GM03348 (cell line): ENCODE measurements around the gene TREH.
A peak's percentile ranks its signal among the peaks of the same experiment; 100 is the strongest.

Experiments
- DNase-seq: peaks from one replicate; pipeline ENCODE4 v3.0.0; 2012; ENCODE audit warnings: low spot score

TREH gene

DNA sequence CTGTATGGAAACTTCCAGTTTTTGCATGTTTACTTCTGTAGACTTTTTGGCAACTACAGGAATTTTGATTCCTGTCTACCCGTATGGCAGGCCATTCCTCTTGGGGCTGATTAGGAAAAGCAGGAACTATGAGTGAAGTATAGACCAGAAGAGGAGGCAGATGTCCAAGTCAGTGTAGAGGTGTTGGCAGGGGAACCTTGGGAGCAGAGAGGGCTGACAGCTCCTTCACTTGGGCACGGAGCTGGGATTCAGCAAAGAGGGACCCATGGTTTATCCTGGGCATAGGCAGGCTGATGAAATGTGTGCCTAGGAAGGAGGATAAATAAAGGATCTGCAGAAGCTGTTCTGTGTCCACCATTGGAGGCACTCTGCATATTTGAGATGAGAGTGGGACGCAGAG is 33.1 kb downstream of the TREH start:
- no peak for DNase-seq

DNA sequence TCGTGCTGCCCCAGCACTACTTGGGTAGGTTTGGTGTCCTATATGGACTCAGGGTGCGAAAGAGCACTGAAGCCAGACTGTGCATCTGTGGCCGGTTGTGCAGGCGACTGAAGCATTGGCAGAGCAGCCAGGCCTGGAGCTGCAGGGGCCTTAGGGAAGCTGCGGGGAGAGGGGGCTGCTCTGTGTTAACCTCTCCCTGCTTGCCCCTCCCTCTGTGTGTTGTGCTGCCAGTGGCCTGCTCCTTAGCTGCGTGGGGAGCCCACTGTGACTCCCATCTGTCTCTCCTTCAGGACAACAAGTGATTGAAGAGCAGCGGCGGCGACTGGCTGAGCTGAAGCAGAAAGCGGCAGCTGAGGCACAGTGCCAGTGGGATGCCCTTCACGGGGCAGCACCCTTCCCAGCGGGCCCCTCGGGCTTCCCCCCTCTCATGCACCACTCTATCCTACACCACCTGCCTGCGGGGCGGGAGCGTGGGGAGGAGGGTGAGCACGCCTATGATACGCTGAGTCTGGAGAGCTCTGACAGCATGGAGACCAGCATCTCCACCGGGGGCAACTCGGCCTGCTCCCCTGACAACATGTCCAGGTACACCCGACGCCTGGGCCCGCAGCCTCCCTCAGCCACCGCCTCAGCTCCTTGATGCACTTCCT is 34.3 kb downstream of the TREH start:
- no peak for DNase-seq

DNA sequence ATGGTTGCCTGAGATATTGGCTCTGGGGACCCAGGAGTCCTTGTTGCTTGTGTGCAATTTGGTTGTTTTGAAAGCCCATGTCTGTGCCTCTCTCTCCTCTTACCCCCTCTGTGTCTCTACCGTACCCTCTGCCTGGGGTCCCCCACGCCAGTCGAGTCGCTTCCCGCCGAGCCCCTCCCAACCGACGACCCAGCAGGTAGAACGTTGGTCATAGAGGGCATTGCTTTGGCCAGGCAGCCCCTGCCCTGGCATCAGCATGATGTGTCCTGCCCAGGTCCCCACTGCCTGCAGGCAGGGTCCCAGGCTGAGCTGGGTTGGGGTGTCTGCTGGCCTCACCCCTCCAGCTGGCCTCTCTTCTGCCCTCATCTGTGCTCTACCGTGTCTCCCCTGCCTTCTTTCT is 35.0 kb downstream of the TREH start:
- no peak for DNase-seq

DNA sequence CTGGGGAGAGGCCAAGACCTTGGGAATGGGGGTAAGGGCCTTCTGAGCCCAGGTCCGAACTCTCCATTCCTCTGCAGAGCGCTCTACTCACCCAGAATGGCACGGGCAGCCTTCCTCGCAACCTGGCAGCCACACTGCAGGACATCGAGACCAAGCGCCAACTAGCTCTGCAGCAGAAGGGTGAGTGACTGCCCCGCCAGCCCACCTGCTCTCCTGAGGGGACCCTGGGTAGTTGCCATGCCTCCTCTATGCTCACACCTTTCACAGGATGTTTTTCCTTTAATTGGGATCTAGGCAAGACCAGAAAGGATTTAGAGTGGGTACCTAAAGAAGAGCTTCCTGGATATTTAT is 35.5 kb downstream of the TREH start:
- no peak for DNase-seq

DNA sequence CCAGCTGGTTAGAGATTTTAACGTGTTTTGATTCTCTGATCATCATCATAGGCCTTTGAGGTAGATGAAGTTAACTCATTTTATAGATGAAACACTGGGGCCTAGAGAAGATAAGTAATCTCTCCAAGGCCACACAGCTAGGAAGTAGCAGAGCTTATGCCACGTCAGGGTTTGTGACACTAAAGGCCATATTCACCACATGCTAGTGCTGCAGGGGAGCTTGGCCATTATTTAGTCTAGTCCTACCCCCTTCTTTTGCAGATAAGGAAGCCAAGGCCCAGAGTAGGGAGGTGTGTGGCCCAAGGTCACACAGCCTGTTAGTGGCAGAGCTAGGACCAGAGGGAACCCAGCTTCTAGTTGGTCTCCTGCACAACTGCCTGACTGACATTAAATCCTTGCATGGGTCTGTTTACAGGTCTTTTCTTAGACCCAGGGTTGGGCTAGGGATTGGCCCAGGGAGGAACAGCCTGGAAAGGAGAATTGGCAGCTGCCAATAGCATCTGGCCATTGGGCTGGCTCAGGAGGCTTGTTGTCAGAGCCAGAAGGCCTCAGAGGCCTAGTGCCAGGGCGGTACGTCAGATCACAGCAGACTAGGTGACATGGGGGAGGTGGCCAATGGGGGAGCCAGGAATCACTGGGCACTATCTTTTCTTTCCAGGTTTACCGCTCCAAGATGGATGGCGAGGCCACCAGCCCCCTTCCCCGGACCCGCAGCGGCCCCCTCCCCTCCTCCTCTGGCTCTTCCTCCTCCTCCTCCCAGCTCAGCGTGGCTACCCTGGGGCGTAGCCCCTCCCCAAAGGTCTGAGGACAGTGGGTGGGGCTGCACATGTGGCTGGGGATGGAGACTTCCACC is 36.1 kb downstream of the TREH start:
- no peak for DNase-seq

DNA sequence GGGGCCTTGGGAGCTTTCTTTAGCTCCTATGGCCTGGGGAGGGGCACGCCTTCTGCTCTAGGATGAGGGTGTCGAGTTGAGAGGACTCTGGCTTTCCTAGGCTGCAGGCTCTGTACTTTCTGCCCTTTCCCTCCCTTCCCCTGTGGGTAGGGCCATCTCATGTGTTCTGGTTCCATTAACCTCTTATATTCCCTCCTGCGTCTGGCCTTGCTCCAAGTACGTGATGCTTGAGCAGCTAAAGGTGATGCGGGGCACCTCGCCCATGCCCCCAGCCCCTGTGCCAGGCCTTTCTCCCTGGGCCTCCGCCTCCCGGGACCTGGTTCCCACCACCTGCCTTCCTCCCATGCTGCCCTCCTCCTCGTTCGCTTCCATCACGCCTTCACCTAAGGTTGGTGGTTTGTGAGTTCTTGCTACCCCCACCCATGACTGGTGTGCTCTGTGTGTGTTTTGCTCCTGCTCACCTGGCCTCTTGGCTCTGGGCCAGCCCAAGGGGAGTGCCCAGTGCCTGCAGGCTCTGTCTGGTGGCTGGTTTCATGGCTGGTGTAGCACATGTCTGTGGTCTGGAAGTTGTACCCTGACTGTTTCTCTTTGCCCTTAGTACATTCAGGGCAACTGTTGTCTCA is 37.9 kb downstream of the TREH start:
- no peak for DNase-seq

DNA sequence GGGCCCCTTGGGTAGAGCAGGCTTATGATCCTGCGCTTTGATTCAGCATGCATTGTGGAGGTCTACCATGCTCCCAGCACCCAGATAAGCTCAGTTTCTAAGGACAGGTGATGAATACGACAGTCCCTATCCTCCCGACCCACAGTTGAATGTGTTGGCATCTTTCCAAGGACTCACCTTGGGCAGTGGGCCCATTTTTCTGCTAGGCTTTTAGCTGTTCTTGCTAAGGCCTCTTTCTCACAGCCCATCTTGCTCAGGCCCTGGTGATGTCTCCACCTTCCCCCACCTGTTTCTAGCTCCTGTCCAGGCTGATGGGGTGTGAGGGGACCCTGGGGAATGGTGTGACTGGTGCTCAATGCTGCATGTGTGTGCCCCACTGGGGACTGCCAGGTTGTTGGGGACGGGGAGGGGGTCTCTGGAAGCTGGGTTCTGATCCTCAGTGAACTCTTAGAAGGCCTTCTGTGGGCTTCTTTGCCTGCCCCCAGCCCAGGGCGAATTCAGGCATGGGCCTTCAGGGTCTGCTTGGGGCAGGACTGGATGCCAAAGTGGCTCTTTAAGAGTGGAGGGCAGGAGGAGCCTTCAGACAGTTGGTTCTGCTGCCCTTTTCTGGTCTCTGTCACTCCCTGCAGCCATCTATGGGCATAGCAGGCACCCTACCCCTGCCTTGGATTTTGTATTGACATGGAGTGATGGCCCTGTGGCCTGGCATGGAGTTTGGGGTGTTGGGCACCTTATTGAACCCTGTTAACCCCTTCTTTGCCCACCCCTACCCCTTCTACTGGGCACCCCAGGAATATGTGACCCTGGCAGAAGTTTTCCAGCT is 38.9 kb downstream of the TREH start:
- no peak for DNase-seq

DNA sequence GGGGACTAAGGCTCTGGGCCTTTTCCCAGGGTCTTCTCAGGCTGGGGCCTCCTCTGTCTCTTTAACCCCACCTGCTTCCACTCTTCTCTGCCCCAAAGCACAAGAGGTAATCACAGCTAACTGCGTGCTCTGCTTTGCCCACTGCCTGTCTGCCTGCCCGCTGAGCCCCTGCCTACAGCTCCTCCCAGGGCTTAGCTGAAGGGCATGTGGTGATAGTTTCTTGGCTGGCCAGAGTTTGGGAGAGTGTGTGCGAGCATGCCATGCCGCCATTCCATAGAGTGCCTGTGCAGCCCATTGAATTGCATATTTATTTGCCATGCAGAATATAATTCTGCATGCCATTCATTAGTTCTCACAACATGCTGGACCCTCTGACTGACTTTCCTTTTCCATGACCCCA is 39.6 kb downstream of the TREH start:
- DNase-seq: no peak

DNA sequence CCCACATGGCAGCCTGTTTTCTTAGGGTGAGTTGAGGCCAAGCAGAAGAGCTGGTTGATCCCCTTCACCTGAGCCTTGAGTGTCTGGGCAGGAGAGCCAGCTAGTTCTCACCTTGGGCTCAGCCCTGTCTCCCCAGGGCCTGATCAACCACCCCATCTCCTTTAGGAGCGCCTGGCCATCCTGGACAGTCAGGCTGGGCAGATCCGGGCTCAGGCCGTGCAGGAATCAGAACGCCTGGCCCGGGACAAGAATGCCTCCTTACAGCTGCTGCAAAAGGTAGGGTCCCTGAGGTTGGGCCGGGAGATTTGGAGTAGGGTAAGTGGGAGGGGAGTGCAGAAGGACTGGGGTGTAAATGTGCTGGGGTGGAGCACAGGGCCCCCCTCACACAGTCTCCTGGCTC is 40.7 kb downstream of the TREH start:
- DNase-seq: no peak

DNA sequence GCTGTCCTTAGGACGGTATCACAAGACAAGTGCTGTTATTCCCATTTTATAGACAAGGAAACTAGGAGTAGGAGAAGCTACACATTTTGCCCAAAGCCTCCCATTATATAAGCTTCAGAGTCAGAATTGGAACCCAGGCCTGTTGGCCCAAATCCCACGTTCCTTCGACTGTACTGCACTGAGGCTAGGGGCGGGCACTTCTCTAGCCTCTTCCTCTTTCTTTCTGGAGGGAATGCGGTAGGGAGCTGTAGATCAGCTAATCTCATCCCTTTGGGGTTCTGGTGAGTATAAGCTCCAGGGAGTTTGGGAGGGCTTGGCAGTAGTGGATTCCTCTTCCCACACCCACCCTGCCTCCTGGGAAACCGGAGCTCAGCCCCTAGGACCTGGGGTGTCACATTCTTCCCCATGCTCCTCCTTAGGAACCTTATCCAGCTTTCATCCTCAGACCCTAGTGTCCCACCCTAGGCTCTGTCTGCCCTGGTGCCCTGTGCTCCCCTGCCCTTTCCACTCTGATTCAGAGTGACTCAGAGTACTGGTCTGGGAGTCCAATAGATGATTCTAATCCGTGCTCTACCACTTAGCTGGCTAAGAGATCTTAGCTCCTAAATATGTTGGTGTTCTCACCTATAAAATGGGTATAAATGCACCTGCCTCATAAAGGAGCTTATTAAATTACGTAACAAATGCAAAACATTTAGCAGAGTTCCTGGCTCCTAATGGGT is 42.7 kb downstream of the TREH start:
- no peak for DNase-seq

DNA sequence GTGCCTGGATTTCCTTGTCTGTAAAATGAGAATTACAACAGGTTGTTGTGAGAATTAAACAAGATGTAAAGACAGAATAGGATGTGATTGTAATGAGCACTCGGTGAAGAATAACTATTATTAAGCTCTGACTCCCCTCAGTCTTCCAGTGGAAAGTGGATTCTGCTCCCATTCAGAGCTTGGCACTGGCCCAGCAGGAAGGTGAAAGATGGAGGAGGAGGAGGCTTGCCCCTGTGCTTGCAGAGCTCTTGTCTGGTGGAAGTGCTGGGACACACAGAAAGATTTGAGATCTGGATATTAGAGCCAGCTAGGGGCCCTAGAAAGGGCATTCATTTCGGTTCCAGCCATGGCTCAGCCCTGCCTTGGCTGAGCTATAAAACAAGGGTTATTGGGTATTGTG is 43.8 kb downstream of the TREH start:
- no peak for DNase-seq

DNA sequence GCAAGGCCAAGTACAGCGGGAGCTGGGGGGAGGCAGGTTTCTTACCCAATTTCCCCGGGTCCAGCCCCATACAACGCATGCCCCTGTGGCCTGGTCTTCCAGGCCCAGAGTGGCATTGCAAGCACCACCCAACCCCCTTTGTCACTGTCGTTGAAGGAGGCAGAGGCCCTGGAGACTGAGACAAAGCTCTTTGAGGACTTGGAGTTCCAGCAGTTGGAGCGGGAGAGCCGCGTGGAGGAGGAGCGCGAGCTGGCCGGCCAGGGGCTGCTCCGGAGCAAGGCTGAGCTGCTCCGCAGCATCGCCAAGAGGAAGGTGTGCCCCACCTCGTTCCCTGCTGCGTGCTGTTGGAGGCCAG is 44.2 kb downstream of the TREH start:
- DNase-seq: no peak

DNA sequence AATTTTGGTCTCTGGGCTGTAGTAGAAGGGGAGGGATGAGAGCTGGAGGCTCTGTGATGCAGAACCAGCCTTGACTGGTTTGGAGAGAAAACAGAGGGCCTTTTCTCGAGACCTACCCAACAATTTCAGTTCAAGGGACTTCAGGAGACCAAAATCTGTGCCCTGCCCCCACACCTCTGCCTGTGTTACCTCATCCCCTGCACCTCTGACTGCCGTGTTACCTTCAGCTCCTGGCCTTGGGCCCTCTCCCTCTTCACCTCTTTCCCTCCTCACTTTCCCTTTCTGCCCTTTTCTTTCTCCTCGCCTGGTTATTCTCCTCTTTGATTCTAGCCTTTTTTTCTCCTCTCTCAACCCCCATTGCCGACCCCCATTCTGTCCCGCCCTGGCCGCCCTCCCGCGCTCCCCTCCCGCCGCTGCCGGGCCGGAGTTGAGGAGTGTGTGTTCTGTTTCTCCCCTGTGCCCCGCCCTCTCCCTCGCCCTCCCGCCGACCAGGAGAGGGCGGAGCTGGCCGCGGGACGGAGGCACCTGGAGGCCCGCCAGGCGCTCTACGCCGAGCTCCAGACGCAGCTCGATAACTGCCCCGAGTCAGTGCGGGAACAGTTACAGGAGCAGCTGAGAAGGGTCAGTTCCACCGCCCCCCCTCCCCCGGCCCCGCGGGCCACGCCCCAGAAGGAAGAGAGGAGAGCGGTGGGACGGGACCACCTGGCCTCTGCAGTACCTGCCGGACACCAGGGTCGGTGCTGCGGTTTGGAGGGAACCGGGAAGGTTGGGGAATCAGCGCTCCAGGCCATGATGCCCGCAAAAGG is 44.8 kb downstream of the TREH start:
- peak; percentile 68 for DNase-seq

DNA sequence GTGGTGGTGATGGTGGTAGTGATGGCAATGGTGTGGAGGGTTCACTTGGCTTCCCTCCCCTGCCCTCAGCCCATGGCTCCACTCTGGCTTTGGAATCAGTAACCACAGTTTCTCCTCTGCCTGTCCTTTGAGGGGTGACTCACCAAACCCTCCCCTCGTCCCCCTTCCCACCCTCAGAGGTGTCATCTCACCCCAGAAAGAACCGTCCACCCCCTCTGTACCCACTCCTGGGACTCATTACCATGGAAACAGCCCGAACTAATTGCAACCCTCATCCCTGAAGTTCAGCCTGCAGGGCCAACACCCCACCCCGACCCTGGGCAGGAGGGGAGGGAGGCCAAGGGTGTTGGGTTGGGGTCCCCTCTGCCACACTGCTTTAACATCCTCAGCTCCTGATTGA is 45.5 kb downstream of the TREH start:
- DNase-seq: peak; percentile 70

DNA sequence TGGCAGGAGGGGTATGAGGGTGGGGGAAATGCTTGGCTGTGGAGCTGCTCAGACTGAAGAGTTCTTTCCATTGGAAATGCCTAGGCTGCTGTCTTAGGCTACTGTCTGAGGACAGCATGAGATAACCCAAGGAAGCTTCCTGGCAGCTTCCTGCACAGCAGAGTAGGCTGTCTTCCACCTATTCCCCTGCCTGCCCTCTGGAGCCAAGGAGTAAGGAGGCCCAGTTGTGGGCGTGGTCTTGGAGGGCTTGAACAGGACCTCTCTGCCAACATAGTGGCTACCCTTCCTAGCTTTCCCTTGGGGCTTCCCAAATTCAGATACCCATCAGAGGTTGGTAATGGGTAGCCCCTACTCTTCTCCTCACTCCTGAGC is 46.1 kb downstream of the TREH start:
- DNase-seq: no peak

DNA sequence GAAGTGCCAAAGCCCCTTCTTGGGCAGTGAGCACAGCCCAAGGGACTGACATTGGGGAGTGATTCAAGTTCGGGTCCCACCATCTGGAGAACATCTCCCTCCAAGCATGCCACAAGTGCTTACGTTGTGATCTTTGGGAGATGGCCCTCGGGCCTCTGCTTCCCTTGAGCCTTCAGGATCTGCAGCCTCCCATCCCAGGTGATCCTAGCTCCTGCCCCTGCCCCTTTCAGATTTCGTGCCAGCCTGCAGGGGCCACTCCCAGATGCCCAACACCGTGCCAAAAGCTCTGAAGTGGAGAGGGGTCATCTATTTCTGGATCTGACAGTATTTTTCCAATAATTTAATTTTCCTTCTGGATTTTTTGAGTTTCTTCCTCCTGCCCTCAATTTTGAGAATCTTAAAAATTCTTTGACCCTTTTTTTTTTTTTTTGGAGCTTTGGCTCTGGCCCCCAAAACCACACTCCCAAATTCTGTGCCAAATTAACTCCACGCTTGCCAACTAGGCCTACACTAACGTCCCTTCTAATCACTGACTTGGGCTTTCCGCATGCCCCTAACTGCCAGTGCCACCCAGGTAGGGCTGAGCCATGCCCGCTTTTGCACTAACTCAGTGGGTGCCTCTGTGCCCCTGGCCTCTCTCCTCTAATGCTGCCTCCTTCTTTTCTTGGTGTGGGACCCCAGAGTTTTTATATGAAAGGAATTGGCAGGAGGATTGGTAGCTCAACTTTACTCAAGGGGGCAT is 46.7 kb downstream of the TREH start:
- DNase-seq: no peak

DNA sequence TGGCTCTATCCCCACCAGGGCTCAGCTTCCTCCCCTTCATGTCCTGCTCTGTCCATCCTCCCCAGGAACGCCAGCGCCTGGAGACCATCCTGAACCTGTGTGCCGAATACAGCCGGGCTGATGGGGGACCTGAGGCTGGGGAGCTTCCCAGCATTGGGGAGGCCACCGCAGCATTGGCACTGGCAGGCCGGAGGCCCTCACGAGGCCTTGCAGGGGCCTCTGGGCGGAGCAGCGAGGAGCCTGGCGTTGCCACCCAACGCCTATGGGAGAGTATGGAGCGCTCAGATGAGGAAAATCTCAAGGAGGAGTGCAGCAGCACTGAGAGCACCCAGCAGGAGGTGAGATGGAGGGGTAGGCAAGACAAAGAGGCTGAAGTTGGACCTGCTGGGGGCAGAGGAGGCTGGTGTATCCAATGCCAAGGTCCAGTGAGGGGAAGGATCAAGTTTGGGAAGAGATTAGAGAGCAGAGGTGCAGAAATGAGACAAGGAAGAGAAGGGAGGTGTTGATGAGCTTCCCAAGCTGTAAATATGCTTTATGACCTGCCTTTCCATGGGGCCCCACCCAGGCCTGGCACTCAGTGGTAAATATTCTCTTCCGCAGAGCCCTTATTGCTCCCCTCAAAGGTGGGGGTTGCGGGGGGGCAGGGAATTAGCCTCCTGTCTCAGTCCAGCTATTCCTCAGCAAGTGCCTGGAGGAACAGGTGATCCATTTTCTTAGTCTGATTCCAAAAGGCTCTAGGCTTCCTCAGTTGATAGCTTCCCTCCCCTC is 48.1 kb downstream of the TREH start:
- DNase-seq: no peak

DNA sequence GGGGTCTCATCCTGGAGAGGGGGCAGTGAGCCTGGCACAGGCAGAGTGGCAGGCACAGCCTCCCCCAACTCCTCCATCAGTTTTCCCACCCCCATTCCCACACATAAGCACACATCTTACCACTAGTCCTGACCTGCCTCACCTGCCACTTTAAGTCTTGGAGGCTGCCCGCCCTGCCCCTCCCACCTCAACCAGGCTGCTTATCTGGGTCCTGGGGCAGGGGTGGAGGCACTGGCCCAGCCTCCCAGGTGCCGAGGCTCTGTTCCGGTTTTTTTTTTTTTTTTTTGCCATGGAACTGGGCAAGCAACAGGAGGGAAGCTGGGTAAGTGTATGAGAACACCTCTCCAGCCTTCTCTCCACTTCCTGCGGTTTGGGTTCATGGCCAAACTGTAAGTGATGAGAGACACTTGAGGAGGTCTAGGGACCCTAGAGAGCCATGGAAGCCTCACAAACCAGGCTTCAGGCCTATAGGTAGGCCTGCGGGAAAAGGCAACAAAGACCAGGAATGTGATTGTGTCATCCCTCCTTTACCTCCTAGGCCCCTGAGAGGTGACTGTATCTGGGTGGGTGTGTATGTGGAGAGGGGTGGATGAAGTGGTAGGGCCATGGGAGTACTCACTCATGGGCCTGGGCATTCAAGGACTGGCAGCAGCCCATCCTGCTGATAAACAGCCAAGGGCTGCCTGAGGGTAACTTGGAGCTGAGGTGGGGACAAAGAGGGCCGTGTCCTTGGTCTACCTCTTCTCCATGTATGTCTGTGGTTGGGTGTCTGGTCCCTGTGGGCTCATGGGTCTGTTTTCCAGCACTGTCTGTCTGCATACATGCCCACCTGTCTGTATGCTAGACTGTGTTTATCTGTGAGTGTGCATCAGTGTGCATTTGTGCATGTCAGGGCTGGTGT is 49.4 kb downstream of the TREH start:
- no peak for DNase-seq
